ENCODE measurements around the gene ZNF688. TPM values are rescaled to one million over a fixed set of nuclear protein-coding genes. Genes with fewer than 3 reads are reported as not detected.

ZNF688 gene
- total and polyA plus RNA-seq, 2 of the 13 experiments (the other 11 are each of a cell fraction or from before 2014, with no cell fraction given), result 2.4 to 5.4 TPM

DNA sequence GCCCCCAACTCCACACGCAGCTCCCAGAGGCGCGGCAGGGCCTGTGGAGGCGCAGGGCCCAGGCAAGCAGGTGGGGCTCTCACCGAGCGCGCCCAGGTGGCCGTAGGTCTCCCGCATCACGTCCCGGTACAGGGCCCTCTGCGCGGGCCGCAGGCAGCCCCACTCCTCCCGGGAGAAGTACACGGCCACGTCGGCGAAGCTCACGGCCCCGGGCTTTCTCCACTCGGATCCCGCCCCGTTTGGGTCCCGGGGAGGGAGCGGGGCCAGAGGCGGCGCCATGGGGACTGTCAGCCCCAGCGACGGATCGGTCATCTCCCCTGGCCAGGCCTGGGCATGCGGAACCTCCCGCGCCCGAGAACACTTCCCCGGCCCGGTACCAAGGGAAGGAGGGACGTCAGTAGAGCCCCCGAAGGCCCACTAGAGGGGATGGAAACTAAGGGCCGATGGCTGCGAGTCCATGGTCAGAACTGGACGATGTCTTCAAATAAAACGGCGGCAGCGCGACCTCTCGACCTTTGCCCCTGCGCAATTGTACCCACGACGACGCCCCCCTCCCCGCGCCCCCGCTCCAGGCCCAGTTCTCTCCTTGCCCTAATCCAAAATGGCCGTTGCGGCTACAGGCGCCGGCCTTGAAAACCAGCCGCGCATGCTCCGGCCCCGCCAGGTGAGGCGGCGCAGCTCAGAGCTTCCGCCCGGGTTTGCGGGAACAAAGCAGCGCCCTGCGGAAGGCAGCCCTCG, 37.0 kb downstream of the ZNF688 start, which contains the start of gene ZNF747 (continued):
- TF ChIP-seq ZBTB7A (CRISPR knock-in tag; IDR thresholded peaks at IDR 0.05) (peak; percentile 82; the same call in 1 of the 2 replicates), ZNF737 (CRISPR knock-in tag; IDR thresholded peaks at IDR 0.05; ENCODE audit: borderline replicate concordance) (no peak; the same call in 1 of the 2 replicates), GABPB1 (CRISPR knock-in tag; IDR thresholded peaks at IDR 0.05) (peak; percentile 95), ARID2 (CRISPR knock-in tag; IDR thresholded peaks at IDR 0.05; ENCODE audit: borderline replicate concordance) (no peak; the same call in 1 of the 2 replicates), NR2C2 (CRISPR knock-in tag; IDR thresholded peaks at IDR 0.05; ENCODE audit: borderline replicate concordance) (peak; percentile 99), HES4 (CRISPR knock-in tag; IDR thresholded peaks at IDR 0.05; ENCODE audit: borderline replicate concordance) (no peak; the same call in 1 of the 2 replicates), ZNF775 (CRISPR knock-in tag; IDR thresholded peaks at IDR 0.05; ENCODE audit: borderline replicate concordance) (no peak), RFX3 (CRISPR knock-in tag; IDR thresholded peaks at IDR 0.05) (no peak), KLF11 (CRISPR knock-in tag; IDR thresholded peaks at IDR 0.05) (peak; percentile 93), ZNF10 (CRISPR knock-in tag; IDR thresholded peaks at IDR 0.05; ENCODE audit: borderline replicate concordance, low read depth) (no peak), ZSCAN22 (CRISPR knock-in tag; IDR thresholded peaks at IDR 0.05) (no peak), RFXANK (CRISPR knock-in tag; IDR thresholded peaks at IDR 0.05) (peak; percentile 30; the same call in 1 of the 2 replicates), PRDM4 (CRISPR knock-in tag; IDR thresholded peaks at IDR 0.05; ENCODE audit: borderline replicate concordance) (0 out of 2 replicates have a peak, but pooled peaks have one; percentile 15)
- TF ChIP-seq, protein P1, sequence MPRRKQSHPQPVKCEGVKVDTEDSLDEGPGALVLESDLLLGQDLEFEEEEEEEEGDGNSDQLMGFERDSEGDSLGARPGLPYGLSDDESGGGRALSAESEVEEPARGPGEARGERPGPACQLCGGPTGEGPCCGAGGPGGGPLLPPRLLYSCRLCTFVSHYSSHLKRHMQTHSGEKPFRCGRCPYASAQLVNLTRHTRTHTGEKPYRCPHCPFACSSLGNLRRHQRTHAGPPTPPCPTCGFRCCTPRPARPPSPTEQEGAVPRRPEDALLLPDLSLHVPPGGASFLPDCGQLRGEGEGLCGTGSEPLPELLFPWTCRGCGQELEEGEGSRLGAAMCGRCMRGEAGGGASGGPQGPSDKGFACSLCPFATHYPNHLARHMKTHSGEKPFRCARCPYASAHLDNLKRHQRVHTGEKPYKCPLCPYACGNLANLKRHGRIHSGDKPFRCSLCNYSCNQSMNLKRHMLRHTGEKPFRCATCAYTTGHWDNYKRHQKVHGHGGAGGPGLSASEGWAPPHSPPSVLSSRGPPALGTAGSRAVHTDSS (CRISPR knock-in tag; conservative IDR thresholded peaks at IDR 0.05), result no peak
- TF ChIP-seq, protein P2, sequence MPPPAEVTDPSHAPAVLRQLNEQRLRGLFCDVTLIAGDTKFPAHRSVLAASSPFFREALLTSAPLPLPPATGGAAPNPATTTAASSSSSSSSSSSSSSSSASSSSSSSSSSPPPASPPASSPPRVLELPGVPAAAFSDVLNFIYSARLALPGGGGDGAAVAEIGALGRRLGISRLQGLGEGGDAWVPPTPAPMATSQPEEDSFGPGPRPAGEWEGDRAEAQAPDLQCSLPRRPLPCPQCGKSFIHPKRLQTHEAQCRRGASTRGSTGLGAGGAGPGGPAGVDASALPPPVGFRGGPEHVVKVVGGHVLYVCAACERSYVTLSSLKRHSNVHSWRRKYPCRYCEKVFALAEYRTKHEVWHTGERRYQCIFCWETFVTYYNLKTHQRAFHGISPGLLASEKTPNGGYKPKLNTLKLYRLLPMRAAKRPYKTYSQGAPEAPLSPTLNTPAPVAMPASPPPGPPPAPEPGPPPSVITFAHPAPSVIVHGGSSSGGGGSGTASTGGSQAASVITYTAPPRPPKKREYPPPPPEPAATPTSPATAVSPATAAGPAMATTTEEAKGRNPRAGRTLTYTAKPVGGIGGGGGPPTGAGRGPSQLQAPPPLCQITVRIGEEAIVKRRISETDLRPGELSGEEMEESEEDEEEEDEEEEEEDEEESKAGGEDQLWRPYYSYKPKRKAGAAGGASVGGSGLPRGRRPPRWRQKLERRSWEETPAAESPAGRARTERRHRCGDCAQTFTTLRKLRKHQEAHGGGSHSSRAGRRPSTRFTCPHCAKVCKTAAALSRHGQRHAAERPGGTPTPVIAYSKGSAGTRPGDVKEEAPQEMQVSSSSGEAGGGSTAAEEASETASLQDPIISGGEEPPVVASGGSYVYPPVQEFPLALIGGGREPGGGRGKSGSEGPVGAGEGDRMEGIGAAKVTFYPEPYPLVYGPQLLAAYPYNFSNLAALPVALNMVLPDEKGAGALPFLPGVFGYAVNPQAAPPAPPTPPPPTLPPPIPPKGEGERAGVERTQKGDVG (CRISPR knock-in tag; IDR thresholded peaks at IDR 0.05; ENCODE audit: borderline replicate concordance), result peak; percentile 64; the same call in 1 of the 2 replicates
- TF ChIP-seq, protein P3, sequence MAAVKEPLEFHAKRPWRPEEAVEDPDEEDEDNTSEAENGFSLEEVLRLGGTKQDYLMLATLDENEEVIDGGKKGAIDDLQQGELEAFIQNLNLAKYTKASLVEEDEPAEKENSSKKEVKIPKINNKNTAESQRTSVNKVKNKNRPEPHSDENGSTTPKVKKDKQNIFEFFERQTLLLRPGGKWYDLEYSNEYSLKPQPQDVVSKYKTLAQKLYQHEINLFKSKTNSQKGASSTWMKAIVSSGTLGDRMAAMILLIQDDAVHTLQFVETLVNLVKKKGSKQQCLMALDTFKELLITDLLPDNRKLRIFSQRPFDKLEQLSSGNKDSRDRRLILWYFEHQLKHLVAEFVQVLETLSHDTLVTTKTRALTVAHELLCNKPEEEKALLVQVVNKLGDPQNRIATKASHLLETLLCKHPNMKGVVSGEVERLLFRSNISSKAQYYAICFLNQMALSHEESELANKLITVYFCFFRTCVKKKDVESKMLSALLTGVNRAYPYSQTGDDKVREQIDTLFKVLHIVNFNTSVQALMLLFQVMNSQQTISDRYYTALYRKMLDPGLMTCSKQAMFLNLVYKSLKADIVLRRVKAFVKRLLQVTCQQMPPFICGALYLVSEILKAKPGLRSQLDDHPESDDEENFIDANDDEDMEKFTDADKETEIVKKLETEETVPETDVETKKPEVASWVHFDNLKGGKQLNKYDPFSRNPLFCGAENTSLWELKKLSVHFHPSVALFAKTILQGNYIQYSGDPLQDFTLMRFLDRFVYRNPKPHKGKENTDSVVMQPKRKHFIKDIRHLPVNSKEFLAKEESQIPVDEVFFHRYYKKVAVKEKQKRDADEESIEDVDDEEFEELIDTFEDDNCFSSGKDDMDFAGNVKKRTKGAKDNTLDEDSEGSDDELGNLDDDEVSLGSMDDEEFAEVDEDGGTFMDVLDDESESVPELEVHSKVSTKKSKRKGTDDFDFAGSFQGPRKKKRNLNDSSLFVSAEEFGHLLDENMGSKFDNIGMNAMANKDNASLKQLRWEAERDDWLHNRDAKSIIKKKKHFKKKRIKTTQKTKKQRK (IDR thresholded peaks at IDR 0.05; ENCODE audit: low read length), result no peak
- TF ChIP-seq, protein P4, sequence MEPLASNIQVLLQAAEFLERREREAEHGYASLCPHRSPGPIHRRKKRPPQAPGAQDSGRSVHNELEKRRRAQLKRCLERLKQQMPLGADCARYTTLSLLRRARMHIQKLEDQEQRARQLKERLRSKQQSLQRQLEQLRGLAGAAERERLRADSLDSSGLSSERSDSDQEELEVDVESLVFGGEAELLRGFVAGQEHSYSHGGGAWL (CRISPR knock-in tag; IDR thresholded peaks at IDR 0.05), result peak; percentile 79

Measured in HepG2 (cell line).